Measurements from ENCODE around the gene SLC38A4. TPM values are rescaled to one million over a fixed set of nuclear protein-coding genes. Genes with fewer than 3 reads are reported as not detected.

SLC38A4 gene
- total and polyA plus RNA-seq, 11 donors: 0.04 to 0.59 (median 0.27) TPM; not detected in 2

DNA sequence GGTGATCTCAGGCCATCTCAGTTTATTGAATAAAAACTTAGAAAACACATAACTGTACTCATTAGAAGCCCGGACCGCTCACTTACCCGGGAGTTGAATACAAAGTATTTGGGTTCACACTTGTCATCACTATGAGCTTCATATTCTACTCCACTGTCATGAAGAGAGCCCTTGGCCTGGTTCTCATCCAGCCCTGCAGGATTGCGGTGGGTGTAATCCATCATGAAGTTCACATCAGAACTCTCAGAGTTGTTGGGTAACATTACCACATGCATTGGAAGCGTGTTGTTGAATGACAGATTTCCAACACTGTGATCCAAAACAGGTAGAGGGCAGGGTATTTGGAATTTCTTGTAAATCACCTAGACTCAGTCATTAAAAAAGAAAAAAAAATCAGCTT lies 47.4 kb downstream of the SLC38A4 start:
- peaks cover 0 to 6% (median 0%) of the 10 kb centered on the region in 12 donors for H3K4me1 ChIP-seq
- H3K4me3 ChIP-seq: no peak overlapping the region
- no peaks in the 10 kb centered on the region for H3K36me3 ChIP-seq
- no peak overlapping the region for H3K27ac ChIP-seq
- intact Hi-C loops (cut with DNase I): no loop called here
- TF ChIP-seq POLR2A (IDR thresholded peaks at IDR 0.05): no peak
- TF ChIP-seq, protein P1, sequence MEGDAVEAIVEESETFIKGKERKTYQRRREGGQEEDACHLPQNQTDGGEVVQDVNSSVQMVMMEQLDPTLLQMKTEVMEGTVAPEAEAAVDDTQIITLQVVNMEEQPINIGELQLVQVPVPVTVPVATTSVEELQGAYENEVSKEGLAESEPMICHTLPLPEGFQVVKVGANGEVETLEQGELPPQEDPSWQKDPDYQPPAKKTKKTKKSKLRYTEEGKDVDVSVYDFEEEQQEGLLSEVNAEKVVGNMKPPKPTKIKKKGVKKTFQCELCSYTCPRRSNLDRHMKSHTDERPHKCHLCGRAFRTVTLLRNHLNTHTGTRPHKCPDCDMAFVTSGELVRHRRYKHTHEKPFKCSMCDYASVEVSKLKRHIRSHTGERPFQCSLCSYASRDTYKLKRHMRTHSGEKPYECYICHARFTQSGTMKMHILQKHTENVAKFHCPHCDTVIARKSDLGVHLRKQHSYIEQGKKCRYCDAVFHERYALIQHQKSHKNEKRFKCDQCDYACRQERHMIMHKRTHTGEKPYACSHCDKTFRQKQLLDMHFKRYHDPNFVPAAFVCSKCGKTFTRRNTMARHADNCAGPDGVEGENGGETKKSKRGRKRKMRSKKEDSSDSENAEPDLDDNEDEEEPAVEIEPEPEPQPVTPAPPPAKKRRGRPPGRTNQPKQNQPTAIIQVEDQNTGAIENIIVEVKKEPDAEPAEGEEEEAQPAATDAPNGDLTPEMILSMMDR (IDR thresholded peaks at IDR 0.05): no peak
- H3K9me3 ChIP-seq: no peaks in the 10 kb centered on the region
- no peak for ATAC-seq
- H3K27me3 ChIP-seq: no peaks in the 10 kb centered on the region
- WGBS, 4 donors: 94 to 97% (median 95%) methylated on average over 5 of the region's 5 CpGs
- DNase-seq: no peak

DNA sequence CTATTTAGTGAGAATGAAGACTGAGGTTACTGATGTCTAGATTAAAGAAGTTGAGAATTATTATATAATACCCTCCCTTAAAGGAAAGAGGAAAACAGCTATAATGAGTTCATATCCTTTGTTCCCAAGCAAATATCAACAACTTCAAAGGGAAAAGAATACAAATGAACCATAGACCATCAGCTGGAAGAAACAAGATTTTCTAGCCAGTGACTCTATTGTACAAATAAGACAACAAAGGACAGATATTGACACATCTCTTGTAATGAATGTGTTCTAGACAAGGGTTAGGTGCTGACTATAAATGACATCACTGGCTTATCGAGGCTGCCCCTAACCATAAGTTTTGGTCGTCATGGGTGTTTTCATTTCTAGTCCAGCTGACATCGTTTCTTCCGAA lies 48.2 kb downstream of the SLC38A4 start:
- Histone ChIP-seq H3K27me3 (no peaks in the 10 kb centered on the region), H3K4me1 (peaks cover 0 to 6% (median 0%) of the 10 kb centered on the region in 12 donors), H3K9me3 (no peaks in the 10 kb centered on the region), H3K4me3 (no peak overlapping the region), H3K27ac (no peak overlapping the region), H3K36me3 (no peaks in the 10 kb centered on the region)
- no peak for TF ChIP-seq POLR2A (IDR thresholded peaks at IDR 0.05)
- TF ChIP-seq, protein P1 (IDR thresholded peaks at IDR 0.05): no peak
- ATAC-seq (no peak), DNase-seq (no peak)
- 59 to 92% (median 69%) methylated on average over 4 of the region's 4 CpGs for WGBS, 4 donors
- intact Hi-C loops (cut with DNase I): no loop called here

DNA sequence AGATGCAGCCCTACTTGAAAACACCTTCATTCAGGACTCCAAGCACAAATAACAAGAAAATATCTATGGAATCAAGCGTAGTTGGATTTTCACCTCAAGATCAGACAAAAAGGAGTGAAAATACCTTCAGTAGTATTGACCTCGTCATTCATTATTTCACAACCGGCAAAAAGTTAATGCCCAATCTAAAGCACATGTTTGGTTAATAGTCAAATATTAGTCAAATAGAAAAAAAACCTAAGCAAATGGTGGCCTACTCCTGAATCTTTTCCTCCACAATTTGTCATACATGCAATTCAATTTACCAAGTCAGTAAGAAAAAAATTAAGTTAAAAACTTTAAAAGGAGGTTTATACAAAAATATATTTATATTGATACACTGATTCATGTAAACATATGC lies 50.0 kb downstream of the SLC38A4 start:
- Histone ChIP-seq H3K9me3 (no peaks in the 10 kb centered on the region), H3K4me1 (peaks cover 0 to 11% (median 0%) of the 10 kb centered on the region in 12 donors), H3K27me3 (no peaks in the 10 kb centered on the region), H3K36me3 (no peaks in the 10 kb centered on the region), H3K4me3 (no peak overlapping the region), H3K27ac (no peak overlapping the region)
- TF ChIP-seq, protein P1 (IDR thresholded peaks at IDR 0.05): no peak
- no peak for TF ChIP-seq POLR2A (IDR thresholded peaks at IDR 0.05)
- ATAC-seq (no peak), DNase-seq (no peak)
- WGBS, 4 donors: 94 to 97% (median 96%) methylated on average over 3 of the region's 3 CpGs
- intact Hi-C loops (cut with DNase I): no loop called here

DNA sequence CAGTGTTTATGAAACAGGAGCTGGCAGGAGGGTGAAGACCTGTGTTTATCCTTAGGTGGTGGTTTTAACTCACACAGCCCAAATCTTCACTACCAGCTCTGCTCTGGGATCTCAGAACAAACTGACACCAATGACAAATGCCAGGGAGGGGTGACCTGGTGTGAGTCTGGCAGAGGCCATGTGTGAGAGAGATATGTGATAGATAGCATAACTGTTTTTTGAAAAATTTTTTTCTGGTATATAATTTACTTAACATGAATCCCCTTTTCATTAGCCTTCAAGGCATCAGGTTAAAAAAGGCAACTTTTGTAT lies 51.5 kb downstream of the SLC38A4 start:
- DNase-seq (no peak), ATAC-seq (peak in 1 of 4 donors; percentile 24)
- Histone ChIP-seq H3K36me3 (no peaks in the 10 kb centered on the region), H3K9me3 (no peaks in the 10 kb centered on the region), H3K27ac (no peak overlapping the region), H3K4me3 (no peak overlapping the region), H3K27me3 (no peaks in the 10 kb centered on the region), H3K4me1 (peaks cover 0 to 22% (median 7%) of the 10 kb centered on the region in 12 donors)
- TF ChIP-seq, protein P1 (IDR thresholded peaks at IDR 0.05): no peak
- no peak for TF ChIP-seq POLR2A (IDR thresholded peaks at IDR 0.05)
- intact Hi-C loops (cut with DNase I): no loop called here
